Adrenal gland (tissue), 5 donors: ENCODE results near the gene LRRK1.

ENCODE experiments used
- POLR2A ChIP-seq, 2 donors: fragments of 450-650 bp; IDR thresholded peaks; one replicate each; pipeline ENCODE4 v1.6.1; 2017; ENCODE audit warnings: antibody characterized with exemption in 2 of 2, mild to moderate bottlenecking in 2 of 2, moderate library complexity in 1 of 2
- TF ChIP-seq, protein P1 (sequence below), 6 experiments: fragments of 450-650 bp in 4 of 6; fragments of 200-600 bp in 2 of 6; sonication (generic) in 1 of 6; IDR thresholded peaks; 1 replicate in 5 of 6; 2 replicates in 1 of 6; pipeline versions ENCODE4 v1.5.1 to v1.8.0; 2016 to 2021; ENCODE audit warnings: antibody characterized with exemption in 6 of 6, mild to moderate bottlenecking in 2 of 6, moderate library complexity in 1 of 6
- donor health status: DM: no; HTN: no; CAD: no.

DNA sequence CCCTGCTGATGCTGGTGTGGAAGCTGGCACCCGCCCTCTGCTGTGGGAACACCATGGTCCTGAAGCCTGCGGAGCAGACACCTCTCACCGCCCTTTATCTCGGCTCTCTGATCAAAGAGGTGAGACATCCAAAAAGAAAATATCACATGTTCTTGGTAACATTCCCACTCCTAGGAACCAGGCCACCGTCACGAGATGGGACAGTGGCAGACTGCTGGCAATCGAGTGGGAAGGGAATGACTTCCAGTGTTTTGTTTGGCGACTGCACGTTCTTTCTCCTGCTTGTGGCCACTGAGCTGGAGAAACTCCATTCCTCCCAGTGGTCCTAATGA lies 25.2 kb upstream of the LRRK1 start:
- TF ChIP-seq POLR2A (IDR thresholded peaks at IDR 0.05), result no peak
- TF ChIP-seq, protein P1, sequence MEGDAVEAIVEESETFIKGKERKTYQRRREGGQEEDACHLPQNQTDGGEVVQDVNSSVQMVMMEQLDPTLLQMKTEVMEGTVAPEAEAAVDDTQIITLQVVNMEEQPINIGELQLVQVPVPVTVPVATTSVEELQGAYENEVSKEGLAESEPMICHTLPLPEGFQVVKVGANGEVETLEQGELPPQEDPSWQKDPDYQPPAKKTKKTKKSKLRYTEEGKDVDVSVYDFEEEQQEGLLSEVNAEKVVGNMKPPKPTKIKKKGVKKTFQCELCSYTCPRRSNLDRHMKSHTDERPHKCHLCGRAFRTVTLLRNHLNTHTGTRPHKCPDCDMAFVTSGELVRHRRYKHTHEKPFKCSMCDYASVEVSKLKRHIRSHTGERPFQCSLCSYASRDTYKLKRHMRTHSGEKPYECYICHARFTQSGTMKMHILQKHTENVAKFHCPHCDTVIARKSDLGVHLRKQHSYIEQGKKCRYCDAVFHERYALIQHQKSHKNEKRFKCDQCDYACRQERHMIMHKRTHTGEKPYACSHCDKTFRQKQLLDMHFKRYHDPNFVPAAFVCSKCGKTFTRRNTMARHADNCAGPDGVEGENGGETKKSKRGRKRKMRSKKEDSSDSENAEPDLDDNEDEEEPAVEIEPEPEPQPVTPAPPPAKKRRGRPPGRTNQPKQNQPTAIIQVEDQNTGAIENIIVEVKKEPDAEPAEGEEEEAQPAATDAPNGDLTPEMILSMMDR (IDR thresholded peaks at IDR 0.05), result no peak
